H9 (cell line): ENCODE data around the gene CPE. TPM values are rescaled to one million over a fixed set of nuclear protein-coding genes. Genes with fewer than 3 reads are reported as not detected.
"Not testable (repeated sequence)": the region's sequence is repeated elsewhere in the genome, so short reads cannot be mapped to it uniquely, and the experiment has no call there.

Experiments
- DNase-seq: peaks from one replicate; pipeline ENCODE4 v3.0.0-alpha.2; 2017
- H2AFZ ChIP-seq: one replicate; pipeline ENCODE4 v1.6.1; 2013; ENCODE audit warnings: mild to moderate bottlenecking, low read length, control low read depth, moderate library complexity
- H2AK5ac ChIP-seq: 2 replicates; pipeline ENCODE4 v1.6.1; 2013; ENCODE audit warnings: low read length, control low read depth, mixed read lengths; ENCODE audit not compliant: insufficient read length
- H2BK120ac ChIP-seq: one replicate; pipeline ENCODE4 v1.6.1; 2013; ENCODE audit warnings: low read depth, mild to moderate bottlenecking, low read length, control low read depth, inconsistent platforms; ENCODE audit not compliant: poor library complexity, severe bottlenecking
- H2BK12ac ChIP-seq: 2 replicates; pipeline ENCODE4 v1.6.1; 2013; ENCODE audit warnings: low read length, control low read depth, mixed read lengths, low read depth; ENCODE audit not compliant: insufficient read length
- H2BK15ac ChIP-seq: 2 replicates; pipeline ENCODE4 v1.6.1; 2013; ENCODE audit warnings: low read depth, low read length, control low read depth
- H2BK20ac ChIP-seq: one replicate; pipeline ENCODE4 v1.6.1; 2013; ENCODE audit warnings: low read depth, mild to moderate bottlenecking, low read length, control low read depth, inconsistent platforms; ENCODE audit not compliant: poor library complexity, severe bottlenecking
- H2BK5ac ChIP-seq: 2 replicates; pipeline ENCODE4 v1.6.1; 2013; ENCODE audit warnings: low read length, control low read depth, mixed read lengths; ENCODE audit not compliant: insufficient read length
- H3K14ac ChIP-seq: 2 replicates; pipeline ENCODE4 v1.6.1; 2013; ENCODE audit warnings: low read length, control low read depth; ENCODE audit not compliant: insufficient read depth
- H3K18ac ChIP-seq: 2 replicates; pipeline ENCODE4 v1.6.1; 2013; ENCODE audit warnings: low read depth, mild to moderate bottlenecking, mixed read lengths, low read length, control low read depth; ENCODE audit not compliant: insufficient read length
- H3K23ac ChIP-seq: 2 replicates; pipeline ENCODE4 v1.6.1; 2013; ENCODE audit warnings: low read length, control low read depth, mixed read lengths, low read depth; ENCODE audit not compliant: insufficient read length
- H3K23me2 ChIP-seq: 2 replicates; pipeline ENCODE4 v1.6.1; 2013; ENCODE audit warnings: low read depth, mild to moderate bottlenecking, mixed read lengths, low read length, control low read depth; ENCODE audit not compliant: insufficient read length, poor library complexity, severe bottlenecking
- H3K27ac ChIP-seq: 2 replicates; pipeline ENCODE4 v1.5.1; 2013; ENCODE audit warnings: low read length, control low read depth, mixed read lengths, low read depth; ENCODE audit not compliant: insufficient read length
- H3K27me3 ChIP-seq: 2 replicates; pipeline ENCODE4 v1.6.1; 2013; ENCODE audit warnings: low read length, control low read depth, inconsistent platforms; ENCODE audit not compliant: insufficient read depth
- H3K4ac ChIP-seq: 2 replicates; pipeline ENCODE4 v1.6.1; 2013; ENCODE audit warnings: low read depth, mild to moderate bottlenecking, control low read depth, inconsistent platforms, low read length, moderate library complexity
- H3K4me1 ChIP-seq: 2 replicates; pipeline ENCODE4 v1.6.1; 2013; ENCODE audit warnings: low read length, control low read depth, inconsistent platforms; ENCODE audit not compliant: insufficient read depth
- H3K4me2 ChIP-seq: 2 replicates; pipeline ENCODE4 v1.6.1; 2013; ENCODE audit warnings: low read length, control low read depth, mixed read lengths; ENCODE audit not compliant: insufficient read length, insufficient read depth
- H3K56ac ChIP-seq: 2 replicates; pipeline ENCODE4 v1.6.1; 2013; ENCODE audit warnings: low read depth, mild to moderate bottlenecking, mixed read lengths, low read length, control low read depth; ENCODE audit not compliant: insufficient read length
- H3K79me1 ChIP-seq: 2 replicates; pipeline ENCODE4 v1.6.1; 2013; ENCODE audit warnings: low read depth, mild to moderate bottlenecking, moderate library complexity, low read length, control low read depth, inconsistent platforms; ENCODE audit not compliant: insufficient read depth, poor library complexity, severe bottlenecking
- H3K79me2 ChIP-seq: 2 replicates; pipeline ENCODE4 v1.6.1; 2013; ENCODE audit warnings: low read length, control low read depth, inconsistent platforms; ENCODE audit not compliant: insufficient read depth
- H3K9ac ChIP-seq: 2 replicates; pipeline ENCODE4 v1.6.1; 2013; ENCODE audit warnings: low read length, control low read depth, mixed read lengths; ENCODE audit not compliant: insufficient read length; ENCODE audit errors: extremely low read depth
- H3K9me3 ChIP-seq: one replicate; pipeline ENCODE4 v1.6.1; 2013; ENCODE audit warnings: low read depth, low read length, inconsistent platforms; ENCODE audit not compliant: control insufficient read depth
- H3T11ph ChIP-seq: one replicate; pipeline ENCODE4 v1.6.1; 2013; ENCODE audit warnings: mild to moderate bottlenecking, low read length, control low read depth, inconsistent platforms
- H4K20me1 ChIP-seq: one replicate; pipeline ENCODE4 v1.6.1; 2013; ENCODE audit not compliant: control insufficient read depth, insufficient read length, insufficient read depth
- H4K5ac ChIP-seq: 2 replicates; pipeline ENCODE4 v1.6.1; 2013; ENCODE audit warnings: low read depth, mild to moderate bottlenecking, mixed read lengths, low read length, control low read depth; ENCODE audit not compliant: insufficient read length
- H4K8ac ChIP-seq: replicated peaks from 2 replicates; pipeline ENCODE4 v1.6.1; 2013; ENCODE audit warnings: low read length, control low read depth, mixed read lengths, low read depth; ENCODE audit not compliant: insufficient read length
- H4K91ac ChIP-seq: 2 replicates; pipeline ENCODE4 v1.6.1; 2013; ENCODE audit warnings: low read depth, mild to moderate bottlenecking, moderate library complexity, mixed read lengths, low read length, control low read depth; ENCODE audit not compliant: insufficient read length
- H3K27ac Mint-ChIP-seq, 3 experiments: 2 replicates in 2 of 3; 3 replicates in 1 of 3; pipeline ENCODE4 v1.8.0; 2020 to 2021; ENCODE audit warnings: mixed read lengths in 3 of 3, mild to moderate bottlenecking in 1 of 3, moderate library complexity in 1 of 3
- H3K27me3 Mint-ChIP-seq: 2 replicates; pipeline ENCODE4 v1.8.0; 2021; ENCODE audit warnings: low read depth, mild to moderate bottlenecking, moderate library complexity, mixed read lengths
- H3K36me3 Mint-ChIP-seq, 3 experiments: 2 replicates in 2 of 3; 3 replicates in 1 of 3; pipeline ENCODE4 v1.8.0; 2020 to 2021; ENCODE audit warnings: low read depth in 3 of 3, mixed read lengths in 3 of 3; ENCODE audit not compliant: insufficient read depth in 1 of 3
- H3K4me1 Mint-ChIP-seq, 2 experiments: 2 replicates each; pipeline ENCODE4 v1.8.0; 2020; ENCODE audit warnings: mixed read lengths in 2 of 2
- H3K4me3 Mint-ChIP-seq, 2 experiments: 2 replicates in 1 of 2; 3 replicates in 1 of 2; pipeline ENCODE4 v1.8.0; 2020 to 2021; ENCODE audit warnings: mild to moderate bottlenecking in 2 of 2, mixed read lengths in 2 of 2, moderate library complexity in 1 of 2
- H3K9me3 Mint-ChIP-seq, 2 experiments: 2 replicates in 1 of 2; 3 replicates in 1 of 2; pipeline ENCODE4 v1.8.0; 2020; ENCODE audit warnings: mild to moderate bottlenecking in 2 of 2, mixed read lengths in 2 of 2, moderate library complexity in 1 of 2
- CTCF ChIP-seq: fragments of 200-600 bp; sonication (generic); conservative IDR thresholded peaks from 3 replicates; pipeline ENCODE4 v1.8.0; 2021; ENCODE audit warnings: antibody characterized with exemption, mild to moderate bottlenecking
- WGBS: extraction: QIAGEN DNeasy Blood & Tissue Kit; methylation state at CpG from one replicate; pipeline ENCODE4 v1.1.7; 2013; ENCODE audit warnings: missing lambda C conversion rate, low lambda C conversion rate, mixed read lengths; ENCODE audit not compliant: insufficient read length; ENCODE audit errors: extremely low coverage; 5-methylcytosine and 5-hydroxymethylcytosine counted together
- total RNA-seq: library from RNA; stranded (reverse); gene quantifications from 2 replicates; pipeline ENCODE4 v1.2.1, GENCODE V29; 2021

CPE gene
- total RNA-seq, 1 experiment from 2014 or later = 10.0 TPM

GRCh38 chr4:165336743-165337142, 42.1 kb upstream of the CPE start:
- H3K4me1 ChIP-seq = no peaks in the 10 kb centered on the region
- H3K4ac ChIP-seq = no peak overlapping the region
- H2BK12ac ChIP-seq = no peak overlapping the region
- H3K9me3 ChIP-seq = no peaks in the 10 kb centered on the region
- peaks cover 2% of the 10 kb centered on the region for H3K23me2 ChIP-seq
- H3K79me1 ChIP-seq = no peaks in the 10 kb centered on the region
- no peak overlapping the region for H2AK5ac ChIP-seq
- H3K27ac Mint-ChIP-seq = peak overlapping the region in 1 of 3 experiments; percentile 63; a peak in 1 of 7 replicates
- peaks cover 35% of the 10 kb centered on the region for H3K79me2 ChIP-seq
- no peak overlapping the region for H3K18ac ChIP-seq
- no peak overlapping the region for H4K91ac ChIP-seq
- H3K14ac ChIP-seq = no peak overlapping the region
- H4K8ac ChIP-seq = no peak overlapping the region
- H3K36me3 Mint-ChIP-seq = peaks cover 32 to 75% (median 71%) of the 10 kb centered on the region in 3 experiments; a peak in 6 of 7 replicates
- no peak overlapping the region for H4K5ac ChIP-seq
- no peaks in the 10 kb centered on the region for H3K27me3 Mint-ChIP-seq
- peaks cover 30 to 31% of the 10 kb centered on the region in 2 experiments for H3K4me1 Mint-ChIP-seq
- no peak for DNase-seq
- no CpG with 5 or more reads among the region's 6 CpGs for whole genome bisulfite sequencing
- H3K4me3 Mint-ChIP-seq = no peak overlapping the region; a peak in 1 of 5 replicates
- H3K27ac ChIP-seq = no peak overlapping the region
- no peaks in the 10 kb centered on the region for H4K20me1 ChIP-seq
- H2BK20ac ChIP-seq = no peak overlapping the region
- H2AFZ ChIP-seq = no peak overlapping the region
- no peaks in the 10 kb centered on the region for H3K9me3 Mint-ChIP-seq
- H3K56ac ChIP-seq = no peak overlapping the region
- H2BK120ac ChIP-seq = no peak overlapping the region
- H2BK15ac ChIP-seq = no peak overlapping the region
- H3T11ph ChIP-seq = no peak overlapping the region
- no peak for TF ChIP-seq CTCF
- no peak overlapping the region for H3K23ac ChIP-seq
- H3K27me3 ChIP-seq = no peaks in the 10 kb centered on the region
- H2BK5ac ChIP-seq = no peak overlapping the region
- H3K9ac ChIP-seq = no peak overlapping the region
- H3K4me2 ChIP-seq = no peak overlapping the region

GRCh38 chr4:165342340-165342739, 36.5 kb upstream of the CPE start:
- H2BK120ac ChIP-seq, H3K27me3 Mint-ChIP-seq, H3K56ac ChIP-seq, H3K27ac ChIP-seq, H4K5ac ChIP-seq, H3K79me1 ChIP-seq, H2BK20ac ChIP-seq, H2BK5ac ChIP-seq, H2AFZ ChIP-seq, H3K27me3 ChIP-seq, H3T11ph ChIP-seq, H3K79me2 ChIP-seq, H3K4me3 Mint-ChIP-seq, H3K9me3 Mint-ChIP-seq, DNase-seq, H3K4me1 Mint-ChIP-seq, H3K23ac ChIP-seq, H3K4ac ChIP-seq, H2BK12ac ChIP-seq, H4K91ac ChIP-seq, H4K8ac ChIP-seq, H3K14ac ChIP-seq, H2BK15ac ChIP-seq, H4K20me1 ChIP-seq, H3K23me2 ChIP-seq, H3K9ac ChIP-seq, H2AK5ac ChIP-seq, H3K4me2 ChIP-seq, H3K18ac ChIP-seq, H3K4me1 ChIP-seq, H3K9me3 ChIP-seq: not testable (repeated sequence)
- WGBS = no CpG with 5 or more reads among the region's 5 CpGs
- peaks cover 13 to 44% (median 42%) of the 10 kb centered on the region in 3 experiments; a peak in 6 of 7 replicates for H3K36me3 Mint-ChIP-seq
- H3K27ac Mint-ChIP-seq = peak overlapping the region in 1 of 3 experiments; percentile 72; a peak in 2 of 7 replicates
